NB4 (cell line): Measurements from ENCODE around the gene HELZ.

ENCODE experiments used
- CTCF ChIP-seq: IDR thresholded peaks from one replicate; pipeline ENCODE4 v1.5.1; 2012; ENCODE audit warnings: low read depth, low read length
- MAX ChIP-seq: IDR thresholded peaks from 2 replicates; pipeline ENCODE4 v1.6.1; 2011; ENCODE audit warnings: low read depth, low read length
- POLR2A ChIP-seq: IDR thresholded peaks from 2 replicates; pipeline ENCODE4 v1.6.1; 2011; ENCODE audit warnings: mild to moderate bottlenecking; ENCODE audit not compliant: insufficient read length; ENCODE audit errors: extremely low read depth

GRCh38 chr17:67046398-67046797 lies 198.6 kb downstream of the HELZ start:
- no peak for TF ChIP-seq CTCF
- TF ChIP-seq POLR2A: no peak
- no peak for TF ChIP-seq MAX
